A549 (cell line): ENCODE results near the gene PRUNE2. TPM values are rescaled to one million over a fixed set of nuclear protein-coding genes. Genes with fewer than 3 reads are reported as not detected.
A peak's percentile ranks its signal among the peaks of the same experiment; 100 is the strongest.

ENCODE experiments used
- ATAC-seq, 2 experiments: fragments of 200-7000 bp in 1 of 2; fragments of >200 bp in 1 of 2; cut with Nextera tagmentation in 1 of 2; cut with Tn5 transposase in 1 of 2; 3 replicates each; pipeline versions ENCODE4 v1.8.0 to v1.9.1; 2018 to 2020; ENCODE audit warnings: mild to moderate bottlenecking in 1 of 2, moderate library complexity in 1 of 2
- CTCF ChIA-PET: fragments of 300-600 bp; sonication (Branson Sonifier 250); formaldehyde crosslinking; extraction: SDS; loops from one replicate; lab custom pipeline; 2021; ENCODE audit warnings: antibody characterized with exemption, inconsistent platforms; lab: Yijun Ruan, JAX
- POLR2A ChIA-PET: fragments of 350-600 bp; formaldehyde crosslinking; extraction: SDS; loops from one replicate; lab custom pipeline; 2021; ENCODE audit warnings: antibody characterized with exemption, inconsistent platforms; lab: Yijun Ruan, JAX
- DNase-seq, 2 experiments: peaks; one replicate each; pipeline versions ENCODE4 v3.0.0 to v3.0.0-alpha.2; 2011 to 2016; ENCODE audit warnings: low read depth in 1 of 2, low spot score in 1 of 2
- FAIRE-seq: peaks from 2 replicates; lab custom pipeline; 2011; peaks lifted over from hg19 to GRCh38; lab: Jason Lieb, UNC
- H3K27ac ChIP-seq, 2 experiments: fragments of >200 bp; sonication (Bioruptor Twin); formaldehyde crosslinking; 3 replicates each; pipeline ENCODE4 v1.5.1; 2016 to 2017
- H3K4me1 ChIP-seq: fragments of >200 bp; sonication (Bioruptor Twin); formaldehyde crosslinking; 3 replicates; pipeline ENCODE4 v1.6.1; 2016
- H3K4me2 ChIP-seq: fragments of >200 bp; sonication (Bioruptor Twin); formaldehyde crosslinking; 3 replicates; pipeline ENCODE4 v1.6.1; 2016
- H3K4me3 ChIP-seq: fragments of >200 bp; sonication (Bioruptor Twin); formaldehyde crosslinking; 3 replicates; pipeline ENCODE4 v1.5.1; 2016
- H3K9me3 ChIP-seq: fragments of >200 bp; sonication (Bioruptor Twin); formaldehyde crosslinking; 3 replicates; pipeline ENCODE4 v1.6.1; 2016
- CHD4 ChIP-seq: fragments of 200-600 bp; sonication (generic); IDR thresholded peaks from 2 replicates; pipeline ENCODE4 v1.6.1; 2016; ENCODE audit warnings: antibody characterized with exemption, mild to moderate bottlenecking, borderline replicate concordance
- EHMT2 ChIP-seq: fragments of 200-600 bp; sonication (generic); IDR thresholded peaks from 2 replicates; pipeline ENCODE4 v1.6.1; 2016; ENCODE audit warnings: antibody characterized with exemption, low read depth, mild to moderate bottlenecking, moderate library complexity
- EP300 ChIP-seq, 2 experiments: fragments of >200 bp; sonication (Bioruptor Twin); formaldehyde crosslinking; IDR thresholded peaks; 2 replicates in 1 of 2; 3 replicates in 1 of 2; pipeline ENCODE4 v1.6.1; 2016 to 2017
- ESRRA ChIP-seq: fragments of 150-350 bp; IDR thresholded peaks from 2 replicates; pipeline ENCODE4 v1.6.1; 2014; ENCODE audit warnings: mild to moderate bottlenecking, low read length, borderline replicate concordance
- HEYL ChIP-seq: fragments of 250-450 bp; sonication (Bioruptor Pico); IDR thresholded peaks from 2 replicates; pipeline ENCODE4 v1.8.0; 2021; ENCODE audit warnings: mild to moderate bottlenecking, moderate library complexity
- HMGXB4 ChIP-seq: fragments of 250-450 bp; sonication (Bioruptor Pico); IDR thresholded peaks from 2 replicates; pipeline ENCODE4 v1.5.0; 2021; ENCODE audit warnings: mild to moderate bottlenecking, moderate library complexity, borderline replicate concordance
- JUN ChIP-seq, 2 experiments: fragments of >200 bp; sonication (Bioruptor Twin); formaldehyde crosslinking; IDR thresholded peaks; 2 replicates in 1 of 2; 3 replicates in 1 of 2; pipeline ENCODE4 v1.6.1; 2016 to 2017
- KDM5A ChIP-seq: fragments of 200-600 bp; sonication (generic); IDR thresholded peaks from 2 replicates; pipeline ENCODE4 v1.6.1; 2016; ENCODE audit warnings: antibody characterized with exemption, mild to moderate bottlenecking
- MYC ChIP-seq: IDR thresholded peaks from 2 replicates; pipeline ENCODE4 v1.6.1; 2012; ENCODE audit warnings: mild to moderate bottlenecking, inconsistent platforms, low read length, improper control_type of control experiment, borderline replicate concordance
- PBX3 ChIP-seq: IDR thresholded peaks from 2 replicates; pipeline ENCODE4 v1.6.1; 2012
- PHF8 ChIP-seq: fragments of 200-600 bp; sonication (generic); IDR thresholded peaks from 2 replicates; pipeline ENCODE4 v1.6.1; 2016; ENCODE audit warnings: low read depth, mild to moderate bottlenecking, antibody characterized with exemption, moderate library complexity, borderline replicate concordance
- POLR2A ChIP-seq: IDR thresholded peaks from 2 replicates; pipeline ENCODE4 v1.6.1; 2012; ENCODE audit warnings: mild to moderate bottlenecking, low read length
- RAD21 ChIP-seq, 2 experiments: fragments of >200 bp in 1 of 2; sonication (Bioruptor Twin) in 1 of 2; formaldehyde crosslinking in 1 of 2; IDR thresholded peaks in 1 of 2; conservative IDR thresholded peaks in 1 of 2; 2 replicates in 1 of 2; 3 replicates in 1 of 2; pipeline ENCODE4 v1.6.1; 2012 to 2018; ENCODE audit warnings: inconsistent platforms in 1 of 2
- RCOR1 ChIP-seq: fragments of 150-350 bp; IDR thresholded peaks from 2 replicates; pipeline ENCODE4 v1.6.1; 2014; ENCODE audit warnings: antibody characterized with exemption, low read length, low read depth
- RNF2 ChIP-seq: fragments of 200-600 bp; sonication (generic); IDR thresholded peaks from 2 replicates; pipeline ENCODE4 v1.6.1; 2016; ENCODE audit warnings: low read depth, mild to moderate bottlenecking, antibody characterized with exemption, moderate library complexity, borderline replicate concordance
- SREBF2 ChIP-seq: fragments of 450-650 bp; IDR thresholded peaks from 2 replicates; pipeline ENCODE4 v1.6.1; 2014; ENCODE audit warnings: mild to moderate bottlenecking, moderate library complexity
- TP53 ChIP-seq: fragments of 250-450 bp; sonication (Bioruptor Pico); IDR thresholded peaks from 2 replicates; pipeline ENCODE4 v1.5.0; 2021; ENCODE audit warnings: mild to moderate bottlenecking, moderate library complexity
- USF2 ChIP-seq: fragments of 450-650 bp; IDR thresholded peaks from 2 replicates; pipeline ENCODE4 v1.6.1; 2014; ENCODE audit warnings: antibody characterized with exemption
- ZC3H11A ChIP-seq: fragments of 450-650 bp; IDR thresholded peaks from 2 replicates; pipeline ENCODE4 v1.6.1; 2014; ENCODE audit warnings: antibody characterized with exemption, mild to moderate bottlenecking
- WGBS: methylation state at CpG from one replicate; pipeline ENCODE4 v1.1.6; 2017; ENCODE audit errors: missing lambda C conversion rate; 5-methylcytosine and 5-hydroxymethylcytosine counted together
- polyA plus RNA-seq, 4 experiments: library from polyadenylated mRNA; depleted of rRNA in 3 of 4; stranded (reverse); fragments of >200 nt; fragmentation: RNase III in 1 of 4; extraction: RNeasy Plus Mini Kit Qiagen cat#74134 plus additional on column Dnase treatment in 1 of 4; gene quantifications; 2 replicates in 3 of 4; 3 replicates in 1 of 4; pipeline ENCODE4 v1.2.3, GENCODE V29; 2011 to 2017
- TF ChIP-seq, protein P1 (sequence below): IDR thresholded peaks from 2 replicates; pipeline ENCODE4 v1.6.1; 2012

The PRUNE2 gene
- polyA plus RNA-seq, 2 of the 4 experiments (the other 2 are of a cell fraction) = 0.04 TPM; not detected in 1

GRCh38 chr9:76737154-76737902, 168.6 kb downstream of the PRUNE2 start:
- H3K4me1 ChIP-seq = no peaks in the 10 kb centered on the region
- no peak overlapping the region for H3K4me3 ChIP-seq
- 0% methylated on average over 3 of the region's 3 CpGs for WGBS
- no peak for DNase-seq
- ATAC-seq = no peak
- POLR2A ChIA-PET = no interaction called here
- no peak overlapping the region for H3K4me2 ChIP-seq
- 0 out of 3 replicates have a peak, but pooled peaks cover 2% of the 10 kb centered on the region for H3K9me3 ChIP-seq
- CTCF ChIA-PET = interaction anchor here (0.9 to 1.5 kb wide), 3 partner anchors 32 to 354 kb away, joined by 3 to 4 read pairs (median 3); no protein-coding TSS in a partner anchor
- H3K27ac ChIP-seq = no peak overlapping the region
- TF ChIP-seq ESRRA (no peak), HMGXB4 (CRISPR knock-in tag) (no peak), USF2 (no peak), ZC3H11A (no peak), RCOR1 (no peak), RNF2 (no peak), POLR2A (no peak), EP300 (IDR thresholded peaks at IDR 0.05) (no peak), MYC (no peak), PBX3 (no peak), RAD21 (conservative IDR thresholded peaks at IDR 0.05 in 1 of 2, IDR thresholded peaks at IDR 0.05 in 1 of 2) (no peak), HEYL (CRISPR knock-in tag) (no peak), SREBF2 (no peak), JUN (IDR thresholded peaks at IDR 0.05) (no peak), CHD4 (no peak), KDM5A (no peak), TP53 (CRISPR knock-in tag) (no peak)
- TF ChIP-seq, protein P1, sequence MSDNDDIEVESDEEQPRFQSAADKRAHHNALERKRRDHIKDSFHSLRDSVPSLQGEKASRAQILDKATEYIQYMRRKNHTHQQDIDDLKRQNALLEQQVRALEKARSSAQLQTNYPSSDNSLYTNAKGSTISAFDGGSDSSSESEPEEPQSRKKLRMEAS = no peak
- no peak for FAIRE-seq

GRCh38 chr9:76734716-76735115, 171.2 kb downstream of the PRUNE2 start:
- Histone ChIP-seq H3K4me1 (no peaks in the 10 kb centered on the region), H3K9me3 (no peaks in the 10 kb centered on the region), H3K27ac (no peak overlapping the region), H3K4me2 (no peak overlapping the region), H3K4me3 (no peak overlapping the region)
- ChIA-PET CTCF (interaction anchor here (0.9 kb wide), 1 partner anchor 10 kb away, joined by 4 read pairs; no protein-coding TSS in a partner anchor), POLR2A (no interaction called here)
- 7% methylated on average over 3 of the region's 3 CpGs for WGBS
- FAIRE-seq (no peak), DNase-seq (no peak), ATAC-seq (0 out of 6 replicates have a peak, but pooled peaks of 1 of the 2 experiments have one; percentile 30)
- TF ChIP-seq EHMT2 (no peak), HMGXB4 (CRISPR knock-in tag) (no peak), PHF8 (no peak)
